ENCODE data around the gene DENND1B. TPM values are rescaled to one million over a fixed set of nuclear protein-coding genes. Genes with fewer than 3 reads are reported as not detected.

The DENND1B gene
- total RNA-seq, 2 donors from 2014 or later: 6.9 to 26.2 TPM

GRCh38 chr1:197663162-197663953 is 111.9 kb downstream of the DENND1B start:
- intact Hi-C loops (cut with DNase I): no loop called here
- no peak overlapping the region for H3K27ac ChIP-seq
- no peaks in the 10 kb centered on the region for H3K36me3 ChIP-seq (replicated peaks in 1 of 2; ENCODE audit: insufficient read depth in 1 of 2, low read depth in 2 of 2)
- no peaks in the 10 kb centered on the region for H3K27me3 ChIP-seq
- DNase-seq (no peak), ATAC-seq (no peak)
- 21 to 31% methylated on average over 4 of the region's 4 CpGs for WGBS, 2 donors
- TF ChIP-seq POLR2A (IDR thresholded peaks at IDR 0.05) (no peak), CTCF (IDR thresholded peaks at IDR 0.05) (no peak)
- peaks cover 17% of the 10 kb centered on the region for H3K4me1 ChIP-seq
- H3K9me3 ChIP-seq: no peaks in the 10 kb centered on the region
- H3K4me3 ChIP-seq: no peak overlapping the region

GRCh38 chr1:197660389-197660788 is 114.9 kb downstream of the DENND1B start:
- Histone ChIP-seq H3K27ac (no peak overlapping the region), H3K4me1 (peaks cover 17% of the 10 kb centered on the region), H3K27me3 (no peaks in the 10 kb centered on the region), H3K9me3 (no peaks in the 10 kb centered on the region), H3K36me3 (replicated peaks in 1 of 2; ENCODE audit: insufficient read depth in 1 of 2, low read depth in 2 of 2) (no peaks in the 10 kb centered on the region), H3K4me3 (no peak overlapping the region)
- intact Hi-C loops (cut with DNase I): no loop called here
- ATAC-seq (no peak), DNase-seq (no peak)
- no peak for TF ChIP-seq CTCF (IDR thresholded peaks at IDR 0.05)
- TF ChIP-seq POLR2A (IDR thresholded peaks at IDR 0.05): no peak

- H3K27me3 ChIP-seq: no peaks in the 10 kb centered on the region
- no peaks in the 10 kb centered on the region for H3K9me3 ChIP-seq
- ATAC-seq: no peak
- DNase-seq: no peak
- H3K27ac ChIP-seq: no peak overlapping the region
- TF ChIP-seq CTCF (IDR thresholded peaks at IDR 0.05) (no peak), POLR2A (IDR thresholded peaks at IDR 0.05) (no peak)
- intact Hi-C loops (cut with DNase I): no loop called here
- peaks cover 17% of the 10 kb centered on the region for H3K4me1 ChIP-seq
- H3K36me3 ChIP-seq (replicated peaks in 1 of 2; ENCODE audit: insufficient read depth in 1 of 2, low read depth in 2 of 2): no peaks in the 10 kb centered on the region
- 67 to 70% methylated on average over 3 of the region's 3 CpGs for WGBS, 2 donors
- H3K4me3 ChIP-seq: no peak overlapping the region
These were observed 116.1 kb downstream of the DENND1B start for GRCh38 chr1:197659171-197659570.

- no peaks in the 10 kb centered on the region for H3K9me3 ChIP-seq
- H3K27me3 ChIP-seq: no peaks in the 10 kb centered on the region
- WGBS, 2 donors: 82 to 88% methylated on average over 2 of the region's 2 CpGs
- peaks cover 0 to 2% of the 10 kb centered on the region in 2 donors for H3K36me3 ChIP-seq (replicated peaks in 1 of 2; ENCODE audit: insufficient read depth in 1 of 2, low read depth in 2 of 2)
- H3K4me1 ChIP-seq: no peaks in the 10 kb centered on the region
- H3K27ac ChIP-seq: no peak overlapping the region
- no peak overlapping the region for H3K4me3 ChIP-seq
- no peak for DNase-seq
- no peak for ATAC-seq
- intact Hi-C loops (cut with DNase I): no loop called here
- TF ChIP-seq POLR2A (IDR thresholded peaks at IDR 0.05) (no peak), CTCF (IDR thresholded peaks at IDR 0.05) (no peak)
These were observed 126.1 kb downstream of the DENND1B start for GRCh38 chr1:197649188-197649587.

- no peak for ATAC-seq
- Histone ChIP-seq H3K27me3 (no peaks in the 10 kb centered on the region), H3K36me3 (replicated peaks in 1 of 2; ENCODE audit: insufficient read depth in 1 of 2, low read depth in 2 of 2) (peaks cover 0 to 3% of the 10 kb centered on the region in 2 donors), H3K4me1 (peaks cover 11% of the 10 kb centered on the region), H3K4me3 (no peak overlapping the region), H3K27ac (no peak overlapping the region), H3K9me3 (peaks cover 0 to 5% (median 0%) of the 10 kb centered on the region in 3 donors)
- WGBS, 2 donors: 75 to 93% methylated on average over 2 of the region's 2 CpGs
- TF ChIP-seq POLR2A (IDR thresholded peaks at IDR 0.05): no peak
- TF ChIP-seq CTCF (IDR thresholded peaks at IDR 0.05): no peak
- intact Hi-C loops (cut with DNase I): no loop called here
- no peak for DNase-seq
These were observed 137.0 kb downstream of the DENND1B start for GRCh38 chr1:197638316-197638715.
